Endodermal cell (in vitro differentiated cells): Measurements from ENCODE around the gene CELA1. TPM values are rescaled to one million over a fixed set of nuclear protein-coding genes. Genes with fewer than 3 reads are reported as not detected.
"Not testable (repeated sequence)": the region's sequence is repeated elsewhere in the genome, so short reads cannot be mapped to it uniquely, and the experiment has no call there.

Experiments
- DNase-seq: peaks from one replicate; pipeline ENCODE4 v3.0.0-alpha.2; 2017
- H3K27ac ChIP-seq: 2 replicates; pipeline ENCODE4 v1.5.1; 2013; ENCODE audit warnings: mild to moderate bottlenecking, low read depth, low read length, moderate library complexity
- H3K27me3 ChIP-seq: 2 replicates; pipeline ENCODE4 v1.6.1; 2013; ENCODE audit warnings: mild to moderate bottlenecking, low read length, moderate library complexity; ENCODE audit not compliant: insufficient read depth, control insufficient read depth, poor library complexity, severe bottlenecking
- H3K36me3 ChIP-seq: 2 replicates; pipeline ENCODE4 v1.7.0; 2013; ENCODE audit warnings: mild to moderate bottlenecking, low read length, moderate library complexity; ENCODE audit not compliant: control insufficient read depth, insufficient read depth
- H3K4me1 ChIP-seq: one replicate; pipeline ENCODE4 v1.7.0; 2013; ENCODE audit warnings: low read length; ENCODE audit not compliant: control insufficient read depth, insufficient read depth
- H3K4me3 ChIP-seq: 2 replicates; pipeline ENCODE4 v1.5.1; 2013; ENCODE audit warnings: mild to moderate bottlenecking, low read length, moderate library complexity
- H3K9ac ChIP-seq: 2 replicates; pipeline ENCODE4 v1.6.1; 2013; ENCODE audit warnings: mild to moderate bottlenecking, low read length, moderate library complexity; ENCODE audit not compliant: poor library complexity, severe bottlenecking; ENCODE audit errors: extremely low read depth
- H3K9me3 ChIP-seq: 2 replicates; pipeline ENCODE4 v1.6.1; 2013; ENCODE audit warnings: mild to moderate bottlenecking, low read length, moderate library complexity; ENCODE audit not compliant: control insufficient read depth
- H3K27ac Mint-ChIP-seq: 2 replicates; pipeline ENCODE4 v1.8.0; 2020; ENCODE audit warnings: mixed read lengths
- H3K27me3 Mint-ChIP-seq: 2 replicates; pipeline ENCODE4 v1.8.0; 2021; ENCODE audit warnings: mild to moderate bottlenecking, mixed read lengths; ENCODE audit not compliant: insufficient read depth
- H3K36me3 Mint-ChIP-seq: 2 replicates; pipeline ENCODE4 v1.8.0; 2020; ENCODE audit warnings: low read depth, mixed read lengths
- H3K4me1 Mint-ChIP-seq: 2 replicates; pipeline ENCODE4 v1.8.0; 2020; ENCODE audit warnings: mixed read lengths
- H3K4me3 Mint-ChIP-seq: 2 replicates; pipeline ENCODE4 v1.8.0; 2020; ENCODE audit warnings: mild to moderate bottlenecking, moderate library complexity, mixed read lengths
- H3K9me3 Mint-ChIP-seq: 2 replicates; pipeline ENCODE4 v1.8.0; 2020; ENCODE audit warnings: mild to moderate bottlenecking, mixed read lengths
- WGBS, 2 experiments: methylation state at CpG; one replicate each; pipeline versions ENCODE4 v1.1.5 to v1.1.7; 2013; ENCODE audit warnings: missing lambda C conversion rate in 2 of 2, mixed read lengths in 1 of 2; ENCODE audit not compliant: insufficient coverage in 1 of 2, insufficient read length in 1 of 2; 5-methylcytosine and 5-hydroxymethylcytosine counted together
- total RNA-seq, 2 donors: library from RNA; stranded (reverse); fragmentation: NEBNext Ultra II Directional in 1 of 2; extraction: Animal tissue kit (Norgen Biotek cat#: 25700) in 1 of 2; gene quantifications; 2 replicates in 1 of 2; 3 replicates in 1 of 2; pipeline ENCODE4 v1.2.1, GENCODE V29; 2021
- TF ChIP-seq, protein P1 (sequence below): fragments of 200-600 bp; sonication (generic); conservative IDR thresholded peaks from 2 replicates; pipeline ENCODE4 v1.5.0; 2021; ENCODE audit warnings: antibody characterized with exemption, mild to moderate bottlenecking

Gene CELA1
- total RNA-seq, 2 donors from 2014 or later, result not detected

DNA sequence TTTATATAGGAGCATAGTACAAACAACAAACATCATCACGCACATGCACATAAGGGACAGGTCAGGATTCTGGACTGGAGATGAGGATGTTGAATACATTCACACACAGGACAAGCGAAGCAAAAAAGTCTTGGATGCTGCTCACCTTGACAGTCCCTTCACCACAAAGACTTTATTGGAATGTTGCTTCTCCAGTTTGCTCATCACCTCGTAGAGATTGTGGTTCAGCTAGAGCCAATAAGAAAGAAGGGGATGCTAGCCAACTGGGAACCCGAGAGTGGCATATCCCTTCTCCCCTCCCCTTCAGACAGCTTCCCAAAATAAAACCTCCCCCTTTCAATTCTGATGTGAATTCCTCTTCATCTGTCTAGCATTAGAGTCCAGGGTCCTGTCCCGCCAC, 50.8 kb downstream of the CELA1 start:
- H3K4me3 Mint-ChIP-seq, result no peak overlapping the region
- H3K27ac Mint-ChIP-seq, result no peak overlapping the region

DNA sequence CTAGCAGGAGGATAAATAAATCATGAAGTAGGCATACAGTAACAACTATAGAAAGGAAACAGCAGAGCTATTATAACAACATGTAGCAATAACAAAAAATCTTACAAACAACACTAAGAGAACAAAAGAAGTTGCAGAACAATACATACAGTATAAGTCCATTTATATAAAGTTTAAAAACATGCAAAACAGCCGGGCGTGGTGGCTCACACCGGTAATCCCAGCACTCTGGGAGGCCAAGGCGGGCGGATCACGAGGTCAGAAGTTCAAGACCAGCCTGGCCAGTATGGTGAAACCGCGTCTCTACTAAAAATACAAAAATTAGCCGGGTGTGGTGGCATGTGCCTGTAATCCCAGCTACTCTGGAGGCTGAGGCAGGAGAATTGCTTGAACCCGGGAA, 52.4 kb downstream of the CELA1 start:
- not testable (repeated sequence) for H3K4me1 ChIP-seq, H3K4me3 ChIP-seq, H3K4me3 Mint-ChIP-seq, H3K36me3 Mint-ChIP-seq, H3K27ac ChIP-seq, H3K9ac ChIP-seq, H3K9me3 ChIP-seq, H3K27ac Mint-ChIP-seq, H3K36me3 ChIP-seq, H3K27me3 ChIP-seq, H3K4me1 Mint-ChIP-seq, H3K9me3 Mint-ChIP-seq, DNase-seq, H3K27me3 Mint-ChIP-seq
- WGBS, 2 experiments, result 95 to 98% methylated on average over 5 to 10 of the region's 10 CpGs

More for the DNA sequence above, 50.8 kb downstream of the CELA1 start:
- no peak overlapping the region for H3K9ac ChIP-seq
- TF ChIP-seq, protein P1, sequence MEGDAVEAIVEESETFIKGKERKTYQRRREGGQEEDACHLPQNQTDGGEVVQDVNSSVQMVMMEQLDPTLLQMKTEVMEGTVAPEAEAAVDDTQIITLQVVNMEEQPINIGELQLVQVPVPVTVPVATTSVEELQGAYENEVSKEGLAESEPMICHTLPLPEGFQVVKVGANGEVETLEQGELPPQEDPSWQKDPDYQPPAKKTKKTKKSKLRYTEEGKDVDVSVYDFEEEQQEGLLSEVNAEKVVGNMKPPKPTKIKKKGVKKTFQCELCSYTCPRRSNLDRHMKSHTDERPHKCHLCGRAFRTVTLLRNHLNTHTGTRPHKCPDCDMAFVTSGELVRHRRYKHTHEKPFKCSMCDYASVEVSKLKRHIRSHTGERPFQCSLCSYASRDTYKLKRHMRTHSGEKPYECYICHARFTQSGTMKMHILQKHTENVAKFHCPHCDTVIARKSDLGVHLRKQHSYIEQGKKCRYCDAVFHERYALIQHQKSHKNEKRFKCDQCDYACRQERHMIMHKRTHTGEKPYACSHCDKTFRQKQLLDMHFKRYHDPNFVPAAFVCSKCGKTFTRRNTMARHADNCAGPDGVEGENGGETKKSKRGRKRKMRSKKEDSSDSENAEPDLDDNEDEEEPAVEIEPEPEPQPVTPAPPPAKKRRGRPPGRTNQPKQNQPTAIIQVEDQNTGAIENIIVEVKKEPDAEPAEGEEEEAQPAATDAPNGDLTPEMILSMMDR, result no peak
- no peaks in the 10 kb centered on the region for H3K27me3 ChIP-seq
- H3K27ac ChIP-seq, result no peak overlapping the region
- H3K27me3 Mint-ChIP-seq, result no peaks in the 10 kb centered on the region
- H3K4me1 Mint-ChIP-seq, result peaks cover 5% of the 10 kb centered on the region
- no peaks in the 10 kb centered on the region for H3K9me3 Mint-ChIP-seq
- whole genome bisulfite sequencing, 2 experiments, result 92 to 94% methylated on average over 2 to 4 of the region's 5 CpGs
- no peaks in the 10 kb centered on the region for H3K4me1 ChIP-seq
- DNase-seq, result no peak
- H3K9me3 ChIP-seq, result no peaks in the 10 kb centered on the region
- no peak overlapping the region for H3K4me3 ChIP-seq
- H3K36me3 ChIP-seq, result no peaks in the 10 kb centered on the region
- H3K36me3 Mint-ChIP-seq, result no peaks in the 10 kb centered on the region

DNA sequence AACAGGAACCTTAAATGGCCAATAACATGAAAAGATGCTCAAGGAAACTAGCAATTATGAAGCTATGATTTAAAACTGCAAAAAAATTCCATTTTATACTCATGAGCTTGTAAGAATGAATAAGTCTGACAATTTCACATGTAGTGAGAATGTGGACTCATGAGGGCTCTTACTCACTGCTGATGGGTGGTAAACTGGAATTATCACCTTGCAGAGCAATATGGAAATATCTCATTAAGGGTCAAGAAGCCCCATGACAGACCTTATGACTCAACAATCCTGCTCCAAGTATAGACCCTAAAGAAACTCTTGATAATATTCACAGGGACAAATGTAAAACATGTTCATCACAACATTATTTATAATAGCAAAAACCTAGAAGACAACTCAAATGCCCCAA, 52.8 kb downstream of the CELA1 start:
- DNase-seq, result no peak
- Histone ChIP-seq H3K4me3 (no peak overlapping the region), H3K27ac (no peak overlapping the region), H3K36me3 (no peaks in the 10 kb centered on the region), H3K4me1 (no peaks in the 10 kb centered on the region), H3K9me3 (no peaks in the 10 kb centered on the region), H3K27me3 (no peaks in the 10 kb centered on the region), H3K9ac (no peak overlapping the region)
- Mint-ChIP-seq H3K36me3 (no peaks in the 10 kb centered on the region), H3K9me3 (no peaks in the 10 kb centered on the region), H3K27me3 (no peaks in the 10 kb centered on the region), H3K27ac (no peak overlapping the region), H3K4me1 (peaks cover 4% of the 10 kb centered on the region), H3K4me3 (no peak overlapping the region)
- TF ChIP-seq, protein P1, result no peak

DNA sequence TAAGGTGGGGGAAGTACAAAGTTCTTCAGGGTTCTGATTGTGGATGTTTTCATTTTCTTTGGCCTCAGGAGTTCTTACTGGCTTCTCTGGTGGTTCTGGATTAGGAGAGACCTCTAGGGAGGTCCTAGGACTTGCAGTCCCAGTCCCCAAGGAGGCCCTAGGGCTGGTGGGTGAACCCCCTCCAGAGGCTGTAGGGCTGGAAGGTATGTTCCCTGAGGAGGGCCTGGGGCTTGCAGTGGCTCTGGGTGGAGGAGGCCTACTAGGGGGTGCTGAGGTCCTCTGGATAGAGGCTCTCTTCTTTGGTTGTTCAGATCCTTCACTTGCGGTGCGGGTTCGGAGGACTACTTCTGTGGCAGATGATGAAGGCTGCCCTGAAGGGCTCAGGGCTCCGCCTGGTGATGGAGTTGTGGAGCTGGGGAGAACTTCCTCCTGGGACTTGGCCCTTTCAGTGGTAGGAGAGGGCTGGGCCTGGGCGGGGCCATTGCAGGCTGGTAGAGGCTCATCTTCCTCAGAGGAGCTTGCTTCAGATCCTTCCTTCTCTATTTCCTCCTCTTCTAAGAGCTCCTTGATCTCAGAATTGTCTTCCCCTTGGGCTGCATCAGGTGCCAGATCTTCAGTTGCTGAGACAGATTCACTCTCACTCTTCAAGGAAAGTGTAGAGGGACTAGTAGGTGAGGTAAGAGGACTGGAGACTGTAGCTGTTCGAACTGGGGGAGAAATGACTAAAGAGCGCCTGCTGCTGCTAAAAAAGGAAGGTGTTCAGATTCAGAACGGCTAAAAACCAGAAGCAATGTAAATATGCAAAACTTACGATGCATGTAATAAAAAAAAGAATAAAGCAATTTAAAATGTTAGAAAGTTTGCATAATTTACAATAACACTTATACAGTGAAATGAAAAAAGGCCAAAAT, 54.6 kb downstream of the CELA1 start:
- not testable (repeated sequence) for H3K36me3 ChIP-seq, H3K27me3 Mint-ChIP-seq, H3K4me1 ChIP-seq, H3K9me3 Mint-ChIP-seq, H3K27me3 ChIP-seq, H3K4me3 Mint-ChIP-seq, H3K4me3 ChIP-seq, H3K27ac Mint-ChIP-seq, H3K4me1 Mint-ChIP-seq, H3K9me3 ChIP-seq, H3K36me3 Mint-ChIP-seq, H3K27ac ChIP-seq, H3K9ac ChIP-seq
- 93 to 100% methylated on average over 2 to 9 of the region's 9 CpGs for WGBS, 2 experiments
- peak; percentile 70 for DNase-seq
